ENCODE data around the gene ANKRD50.

GRCh38 chr4:124727331-124727890, 14.9 kb upstream of the ANKRD50 start:
- TF ChIP-seq, protein P1, sequence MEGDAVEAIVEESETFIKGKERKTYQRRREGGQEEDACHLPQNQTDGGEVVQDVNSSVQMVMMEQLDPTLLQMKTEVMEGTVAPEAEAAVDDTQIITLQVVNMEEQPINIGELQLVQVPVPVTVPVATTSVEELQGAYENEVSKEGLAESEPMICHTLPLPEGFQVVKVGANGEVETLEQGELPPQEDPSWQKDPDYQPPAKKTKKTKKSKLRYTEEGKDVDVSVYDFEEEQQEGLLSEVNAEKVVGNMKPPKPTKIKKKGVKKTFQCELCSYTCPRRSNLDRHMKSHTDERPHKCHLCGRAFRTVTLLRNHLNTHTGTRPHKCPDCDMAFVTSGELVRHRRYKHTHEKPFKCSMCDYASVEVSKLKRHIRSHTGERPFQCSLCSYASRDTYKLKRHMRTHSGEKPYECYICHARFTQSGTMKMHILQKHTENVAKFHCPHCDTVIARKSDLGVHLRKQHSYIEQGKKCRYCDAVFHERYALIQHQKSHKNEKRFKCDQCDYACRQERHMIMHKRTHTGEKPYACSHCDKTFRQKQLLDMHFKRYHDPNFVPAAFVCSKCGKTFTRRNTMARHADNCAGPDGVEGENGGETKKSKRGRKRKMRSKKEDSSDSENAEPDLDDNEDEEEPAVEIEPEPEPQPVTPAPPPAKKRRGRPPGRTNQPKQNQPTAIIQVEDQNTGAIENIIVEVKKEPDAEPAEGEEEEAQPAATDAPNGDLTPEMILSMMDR (IDR thresholded peaks at IDR 0.05), result no peak
- TF ChIP-seq POLR2AphosphoS5 (IDR thresholded peaks at IDR 0.05; ENCODE audit: low read depth, low read length) (no peak), REST (IDR thresholded peaks at IDR 0.05; ENCODE audit: insufficient read depth in 1 of 2, low read depth in 2 of 2, low read length in 1 of 2) (no peak), SIN3A (IDR thresholded peaks at IDR 0.05; ENCODE audit: borderline replicate concordance, insufficient read depth, low read depth, low read length) (no peak), TCF7L2 (IDR thresholded peaks at IDR 0.05; ENCODE audit: low read depth, low read length) (no peak)

Data from Panc1 (cell line).